ENCODE results near the gene DENND6A.

The DENND6A gene

DNA sequence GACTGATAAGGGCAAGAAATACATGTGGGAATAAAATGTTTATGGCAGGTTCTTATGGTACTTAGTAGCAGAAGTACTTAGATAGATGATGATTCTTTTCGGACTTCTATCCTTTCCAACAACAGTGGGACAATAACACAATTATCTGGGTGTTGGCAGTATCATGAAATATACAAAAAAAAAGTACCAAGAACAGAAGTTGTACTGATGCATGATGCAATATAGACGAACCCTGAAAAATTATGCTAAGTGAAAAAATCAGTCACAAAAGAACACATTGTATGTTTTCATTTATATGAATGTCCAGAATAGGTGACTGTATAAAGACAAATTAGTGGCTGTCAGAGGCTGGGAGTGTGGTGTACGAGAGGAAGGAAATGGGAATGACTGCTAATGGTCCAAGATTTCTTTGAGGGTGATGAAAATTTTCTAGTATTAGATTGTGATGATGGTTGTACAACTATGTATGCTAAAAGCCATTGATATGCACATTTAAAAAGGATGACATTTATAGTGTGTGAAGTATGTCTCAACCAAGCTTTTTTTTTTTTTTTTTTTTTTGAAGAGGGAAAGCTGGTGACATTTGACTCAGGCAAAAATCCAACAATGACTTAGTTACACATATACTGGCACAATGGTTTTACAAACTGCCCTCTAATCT is 116.8 kb downstream of the DENND6A start:
- ChIA-PET POLR2A (interaction anchor here (1.5 kb wide), 1 partner anchor 14 kb away, joined by 4 read pairs; no protein-coding TSS in a partner anchor), CTCF (interaction anchor here (0.5 to 1.1 kb wide), 2 partner anchors 13 to 35 kb away, joined by 3 to 4 read pairs; no protein-coding TSS in a partner anchor)
- H3K36me3 ChIP-seq (ENCODE audit: control insufficient read depth in 4 of 4, insufficient read depth in 4 of 4, low read length in 3 of 4), result peaks cover 10 to 78% (median 35%) of the 10 kb centered on the region in 4 experiments
- H3K9me3 ChIP-seq (ENCODE audit: control extremely low read depth in 1 of 5, control insufficient read depth in 4 of 5, insufficient read depth in 2 of 5, low read depth in 1 of 5, low read length in 4 of 5), result no peaks in the 10 kb centered on the region
- H3K27me3 ChIP-seq (replicated peaks in 2 of 5; ENCODE audit: control insufficient read depth in 4 of 5, insufficient read depth in 5 of 5, low read length in 4 of 5), result no peaks in the 10 kb centered on the region
- 63% methylated on average over 1 of the region's 3 CpGs for WGBS (ENCODE audit: insufficient coverage)
- DNase-seq, result no peak
- H3K4me1 ChIP-seq (ENCODE audit: control extremely low read depth in 1 of 4, control insufficient read depth in 4 of 4, insufficient read depth in 4 of 4, low read length in 3 of 4), result peaks cover 0 to 4% (median 0%) of the 10 kb centered on the region in 4 experiments
- H3K27ac ChIP-seq (ENCODE audit: insufficient read depth in 1 of 2, low read depth in 1 of 2, low read length in 2 of 2, poor library complexity in 1 of 2, severe bottlenecking in 2 of 2), result no peak overlapping the region
- H3K4me3 ChIP-seq (ENCODE audit: control insufficient read depth in 1 of 7, extremely low read depth in 1 of 7, insufficient read depth in 4 of 7, low read depth in 2 of 7, low read length in 6 of 7), result no peak overlapping the region
